Thoracic aorta (tissue), 2 donors: Measurements from ENCODE around the gene USH1G. TPM values are rescaled to one million over a fixed set of nuclear protein-coding genes. Genes with fewer than 3 reads are reported as not detected.

Experiments used
- ATAC-seq: fragments of 150-250 bp; one replicate; pipeline ENCODE4 v1.8.0; 2017; ENCODE audit warnings: low read depth; ENCODE audit not compliant: insufficient number of reproducible peaks, low FRiP score
- DNase-seq: peaks from one replicate; pipeline ENCODE4 v3.0.0-alpha.2; 2020; ENCODE audit warnings: low spot score
- H3K27ac ChIP-seq, 2 donors: fragments of 200-600 bp; sonication (generic); 1 replicate in 1 of 2; 2 replicates in 1 of 2; pipeline ENCODE4 v1.5.1; 2016; ENCODE audit warnings: mild to moderate bottlenecking in 2 of 2, moderate library complexity in 2 of 2
- H3K27me3 ChIP-seq: fragments of 200-600 bp; sonication (generic); replicated peaks from 2 replicates; pipeline ENCODE4 v1.6.0; 2016; ENCODE audit warnings: mild to moderate bottlenecking; ENCODE audit not compliant: insufficient read depth
- H3K36me3 ChIP-seq: fragments of 200-600 bp; sonication (generic); one replicate; pipeline ENCODE4 v1.5.1; 2016
- H3K4me1 ChIP-seq, 2 donors: fragments of 200-600 bp; sonication (generic); 1 replicate in 1 of 2; 2 replicates in 1 of 2; pipeline versions ENCODE4 v1.5.1 to v1.6.0; 2016; ENCODE audit warnings: low read depth in 2 of 2, mild to moderate bottlenecking in 1 of 2; ENCODE audit not compliant: control insufficient read depth in 1 of 2
- H3K4me3 ChIP-seq: fragments of 200-600 bp; sonication (generic); 2 replicates; pipeline ENCODE4 v1.5.1; 2016; ENCODE audit warnings: mild to moderate bottlenecking
- H3K9me3 ChIP-seq: fragments of 200-600 bp; sonication (generic); 2 replicates; pipeline ENCODE4 v1.5.1; 2016
- total RNA-seq, 2 donors: library from RNA; depleted of rRNA; stranded (reverse); fragments of >200 nt; gene quantifications; one replicate each; pipeline versions ENCODE4 v1.1.0 to v1.2.3, GENCODE V29; 2016
- TF ChIP-seq, protein P1 (sequence below): fragments of 200-600 bp; sonication (generic); IDR thresholded peaks from one replicate; pipeline ENCODE4 v1.5.1; 2019; ENCODE audit warnings: antibody characterized with exemption

Gene USH1G
- total RNA-seq, 2 donors from 2014 or later, result not detected

DNA sequence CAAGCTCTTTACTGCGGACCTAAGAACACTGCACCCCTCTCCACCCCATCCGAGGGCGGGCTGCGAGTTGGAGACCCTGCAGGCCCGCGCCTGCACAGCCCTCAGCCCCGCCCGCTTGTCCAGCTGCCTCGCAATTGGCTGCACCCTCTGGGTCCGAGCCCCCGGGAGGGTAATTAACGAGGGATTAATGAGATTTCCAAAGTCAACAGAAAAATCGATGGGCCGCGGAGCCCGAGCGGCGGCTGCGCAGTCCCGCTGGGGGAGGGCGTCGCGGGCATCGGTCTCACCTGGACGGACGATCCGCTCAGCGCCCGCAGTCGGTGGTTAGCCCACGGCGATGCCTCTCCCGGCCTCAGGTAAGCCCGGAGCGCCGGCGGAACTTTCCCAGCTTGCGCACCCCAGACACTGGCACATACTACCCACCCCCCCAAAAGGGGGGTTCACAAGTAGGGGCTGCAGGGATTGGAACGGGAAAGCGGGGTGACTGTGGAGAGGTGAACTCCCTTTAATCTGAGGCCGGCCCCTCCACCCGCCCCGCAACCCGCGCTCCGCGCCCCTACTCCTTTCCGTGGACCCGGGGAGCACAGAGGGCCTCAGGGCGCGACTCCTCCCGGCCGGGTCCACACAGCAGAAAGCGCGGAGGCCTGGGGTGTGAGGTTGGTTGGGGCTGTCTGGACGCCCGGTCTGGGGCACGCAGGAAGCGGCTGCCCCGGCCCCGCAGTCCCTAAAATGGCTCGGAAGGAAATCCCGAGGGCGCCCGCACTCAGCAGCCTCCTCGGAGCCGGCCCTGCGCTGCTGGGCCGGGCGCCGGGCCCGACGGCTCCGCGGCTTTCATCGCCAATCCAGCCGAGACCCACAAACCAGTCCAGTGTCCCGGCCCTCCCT is 12.8 kb upstream of the USH1G start, which contains the start of gene OTOP3:
TSS of gene OTOP3 (plus strand) at position 314 of the 885 bp plus-strand sequence. CDS start at position 338, 24 bp downstream.
- Histone ChIP-seq H3K4me3 (no peak within 1 kb of the TSS), H3K36me3 (no peaks in the 10 kb centered on the region), H3K9me3 (no peaks in the 10 kb centered on the region), H3K27ac (no peak within 1 kb of the TSS), H3K4me1 (peaks cover 0 to 12% of the 10 kb centered on the region in 2 donors), H3K27me3 (no peaks in the 10 kb centered on the region)
- ATAC-seq (no peak), DNase-seq (no peak)
- TF ChIP-seq, protein P1, sequence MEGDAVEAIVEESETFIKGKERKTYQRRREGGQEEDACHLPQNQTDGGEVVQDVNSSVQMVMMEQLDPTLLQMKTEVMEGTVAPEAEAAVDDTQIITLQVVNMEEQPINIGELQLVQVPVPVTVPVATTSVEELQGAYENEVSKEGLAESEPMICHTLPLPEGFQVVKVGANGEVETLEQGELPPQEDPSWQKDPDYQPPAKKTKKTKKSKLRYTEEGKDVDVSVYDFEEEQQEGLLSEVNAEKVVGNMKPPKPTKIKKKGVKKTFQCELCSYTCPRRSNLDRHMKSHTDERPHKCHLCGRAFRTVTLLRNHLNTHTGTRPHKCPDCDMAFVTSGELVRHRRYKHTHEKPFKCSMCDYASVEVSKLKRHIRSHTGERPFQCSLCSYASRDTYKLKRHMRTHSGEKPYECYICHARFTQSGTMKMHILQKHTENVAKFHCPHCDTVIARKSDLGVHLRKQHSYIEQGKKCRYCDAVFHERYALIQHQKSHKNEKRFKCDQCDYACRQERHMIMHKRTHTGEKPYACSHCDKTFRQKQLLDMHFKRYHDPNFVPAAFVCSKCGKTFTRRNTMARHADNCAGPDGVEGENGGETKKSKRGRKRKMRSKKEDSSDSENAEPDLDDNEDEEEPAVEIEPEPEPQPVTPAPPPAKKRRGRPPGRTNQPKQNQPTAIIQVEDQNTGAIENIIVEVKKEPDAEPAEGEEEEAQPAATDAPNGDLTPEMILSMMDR, result no peak

DNA sequence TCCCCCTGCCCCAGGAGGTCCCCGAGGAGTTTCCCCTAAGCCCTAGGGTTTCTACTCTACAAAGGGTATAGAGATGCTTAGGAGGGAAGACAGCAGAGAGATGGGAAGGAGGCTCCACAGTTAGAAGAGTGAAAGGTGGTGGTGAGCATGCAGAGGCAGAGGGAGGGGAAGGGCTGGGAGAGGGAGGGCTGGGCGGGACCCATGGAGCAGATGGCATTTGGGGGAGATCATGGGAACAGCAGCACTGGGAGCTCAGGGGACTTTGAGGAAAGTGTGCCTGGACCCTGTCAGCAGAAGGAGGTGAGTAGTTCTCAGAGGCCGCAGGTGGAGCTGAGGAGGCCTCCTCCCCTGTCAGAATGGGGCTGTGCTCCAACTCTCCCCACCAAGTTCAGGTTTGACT is 12.0 kb upstream of the USH1G start:
- Histone ChIP-seq H3K36me3 (no peaks in the 10 kb centered on the region), H3K9me3 (no peaks in the 10 kb centered on the region), H3K4me3 (no peak overlapping the region), H3K27ac (no peak overlapping the region), H3K4me1 (peaks cover 0 to 12% of the 10 kb centered on the region in 2 donors), H3K27me3 (no peaks in the 10 kb centered on the region)
- no peak for DNase-seq
- no peak for ATAC-seq
- TF ChIP-seq, protein P1, result no peak

DNA sequence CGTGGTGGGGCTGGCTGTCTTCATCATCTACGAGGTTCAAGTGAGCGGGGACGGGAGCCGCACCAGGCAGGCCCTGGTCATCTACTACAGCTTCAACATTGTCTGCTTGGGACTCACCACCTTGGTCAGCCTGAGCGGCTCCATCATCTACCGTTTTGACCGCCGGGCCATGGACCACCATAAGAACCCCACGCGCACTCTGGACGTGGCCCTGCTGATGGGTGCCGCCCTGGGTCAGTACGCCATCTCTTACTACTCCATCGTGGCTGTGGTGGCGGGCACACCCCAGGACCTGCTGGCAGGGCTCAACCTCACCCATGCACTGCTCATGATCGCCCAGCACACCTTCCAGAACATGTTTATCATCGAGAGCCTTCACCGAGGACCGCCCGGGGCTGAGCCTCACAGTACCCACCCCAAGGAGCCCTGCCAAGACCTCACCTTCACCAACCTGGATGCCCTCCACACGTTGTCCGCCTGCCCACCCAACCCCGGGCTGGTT is 7.5 kb upstream of the USH1G start:
- no peak overlapping the region for H3K4me3 ChIP-seq
- ATAC-seq (no peak), DNase-seq (no peak)
- H3K9me3 ChIP-seq, result no peaks in the 10 kb centered on the region
- no peaks in the 10 kb centered on the region for H3K36me3 ChIP-seq
- H3K27ac ChIP-seq, result no peak overlapping the region
- TF ChIP-seq, protein P1, result no peak
- peaks cover 0 to 3% of the 10 kb centered on the region in 2 donors for H3K4me1 ChIP-seq
- no peaks in the 10 kb centered on the region for H3K27me3 ChIP-seq

DNA sequence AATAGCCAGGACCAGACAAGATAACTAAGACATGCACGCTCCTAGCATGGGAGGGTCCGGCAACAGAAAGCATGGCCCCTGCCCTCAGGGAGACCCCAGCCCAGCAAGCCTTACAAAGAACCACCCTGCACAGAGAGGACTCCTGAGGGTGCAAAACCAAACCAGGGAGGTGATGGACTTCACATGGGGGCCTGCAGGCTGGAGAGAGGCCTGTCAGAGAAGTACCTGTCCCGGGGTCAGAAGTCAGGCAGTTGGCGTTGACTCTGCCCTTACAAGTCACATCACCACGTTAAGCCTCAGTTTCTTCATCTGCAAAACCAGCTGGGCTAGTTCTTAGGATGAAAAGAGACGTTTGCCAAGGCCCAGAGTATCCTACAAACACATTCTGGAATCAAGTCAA is 5.7 kb upstream of the USH1G start:
- Histone ChIP-seq H3K27me3 (peaks cover 3% of the 10 kb centered on the region), H3K9me3 (no peaks in the 10 kb centered on the region), H3K27ac (no peak overlapping the region), H3K4me1 (peaks cover 10 to 11% of the 10 kb centered on the region in 2 donors), H3K36me3 (no peaks in the 10 kb centered on the region), H3K4me3 (no peak overlapping the region)
- TF ChIP-seq, protein P1, result no peak
- no peak for DNase-seq
- no peak for ATAC-seq

DNA sequence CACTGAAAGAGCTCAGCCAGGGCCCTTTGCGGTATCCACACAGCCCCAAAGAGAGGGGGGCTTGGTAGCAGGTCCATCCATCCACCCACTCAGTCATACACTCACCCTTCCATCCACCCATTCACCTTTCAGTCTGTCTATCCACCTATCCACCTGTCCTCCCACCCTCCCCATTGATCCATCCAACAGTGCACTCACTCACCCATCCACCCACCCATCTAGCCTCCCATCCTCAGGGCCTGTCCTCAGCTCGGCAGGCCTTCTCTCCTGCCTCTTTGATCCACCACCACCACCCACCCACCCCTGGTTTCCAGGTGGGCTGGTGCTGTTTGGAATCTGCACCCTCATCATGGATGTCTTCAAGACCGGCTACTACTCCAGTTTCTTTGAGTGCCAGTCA is 2.2 kb upstream of the USH1G start:
- Histone ChIP-seq H3K9me3 (no peaks in the 10 kb centered on the region), H3K4me1 (peaks cover 18 to 19% of the 10 kb centered on the region in 2 donors), H3K36me3 (no peaks in the 10 kb centered on the region), H3K4me3 (no peak overlapping the region), H3K27ac (no peak overlapping the region), H3K27me3 (peaks cover 4% of the 10 kb centered on the region)
- ATAC-seq, result no peak
- TF ChIP-seq, protein P1, result no peak
- no peak for DNase-seq
